ENCODE results near the gene GPR35. TPM values are rescaled to one million over a fixed set of nuclear protein-coding genes. Genes with fewer than 3 reads are reported as not detected.

The GPR35 gene
- total and polyA plus RNA-seq, 2 of the 13 experiments (the other 11 are each of a cell fraction or from before 2014, with no cell fraction given): 27.1 to 44.2 TPM

- in situ Hi-C loops (cut with HindIII; ENCODE audit: extremely low pct_ligation_motif_present, low pct_unique_long_range_greater_than_20kb): no loop called here
- Histone ChIP-seq H3K79me2 (ENCODE audit: insufficient read depth, low read length) (peaks cover 34% of the 10 kb centered on the region), H3K4me3 (replicated peaks in 1 of 3; ENCODE audit: insufficient read depth in 1 of 3, low read depth in 2 of 3, low read length in 3 of 3) (no peak overlapping the region), H3K4me2 (ENCODE audit: low read depth, low read length) (no peak overlapping the region), H4K20me1 (ENCODE audit: insufficient read depth, low read length) (0 out of 2 replicates have a peak, but pooled peaks cover 3% of the 10 kb centered on the region), H3K27me3 (ENCODE audit: control insufficient read depth in 1 of 2, insufficient read depth in 2 of 2, low read length in 2 of 2) (no peaks in the 10 kb centered on the region), H3K36me3 (replicated peaks in 1 of 2; ENCODE audit: control insufficient read depth in 1 of 2, insufficient read depth in 2 of 2, low read length in 2 of 2) (peaks cover 22 to 36% of the 10 kb centered on the region in 2 experiments), H3K4me1 (ENCODE audit: insufficient read depth, low read length) (peaks cover 37% of the 10 kb centered on the region), H3K9me3 (ENCODE audit: low read length) (no peaks in the 10 kb centered on the region), H3K9ac (ENCODE audit: insufficient read depth, low read depth, low read length) (no peak overlapping the region), H2AFZ (ENCODE audit: low read length) (no peak overlapping the region), H3K27ac (ENCODE audit: extremely low read length, insufficient read depth, low read length) (no peak overlapping the region)
- ChIA-PET CTCF (ENCODE audit: low intra/inter-chr PET ratio, low total read pairs) (no interaction called here), POLR2A (no interaction called here)
- TF ChIP-seq AGO2 (optimal IDR thresholded peaks at IDR 0.05; ENCODE audit: low read depth, low read length) (peak; percentile 49), ZC3H13 (CRISPR knock-in tag; IDR thresholded peaks at IDR 0.05) (no peak), ZNF44 (CRISPR knock-in tag; IDR thresholded peaks at IDR 0.05) (no peak), HNRNPL (IDR thresholded peaks at IDR 0.05; ENCODE audit: low read depth, low read length) (no peak), ZNF746 (CRISPR knock-in tag; IDR thresholded peaks at IDR 0.05) (no peak), ZNF260 (CRISPR knock-in tag; IDR thresholded peaks at IDR 0.05; ENCODE audit: borderline replicate concordance, low read depth) (no peak), RBFOX2 (IDR thresholded peaks at IDR 0.05; ENCODE audit: low read depth, low read length) (0 out of 2 replicates have a peak, but pooled peaks have one; percentile 19), ZNF441 (CRISPR knock-in tag; IDR thresholded peaks at IDR 0.05; ENCODE audit: borderline replicate concordance) (no peak), ETV5 (CRISPR knock-in tag; IDR thresholded peaks at IDR 0.05; ENCODE audit: borderline replicate concordance) (no peak)
- FAIRE-seq (no peak), ATAC-seq (no peak), DNase-seq (ENCODE audit: low spot score) (no peak)
- 97% methylated on average over 13 of the region's 13 CpGs for WGBS (ENCODE audit: low lambda C conversion rate)
- intact Hi-C loops (cut with micrococcal nuclease; ENCODE audit: unreplicated experiment): no loop called here
- BruUV-seq (replicated peaks): no TSS peak
These were observed 33.5 kb upstream of the GPR35 start for GRCh38 chr2:240591784-240592183.

GRCh38 chr2:240593026-240593702 lies 32.1 kb upstream of the GPR35 start:
- POLR2A ChIA-PET: no interaction called here
- no peaks in the 10 kb centered on the region for H3K9me3 ChIP-seq (ENCODE audit: low read length)
- in situ Hi-C loops (cut with HindIII; ENCODE audit: extremely low pct_ligation_motif_present, low pct_unique_long_range_greater_than_20kb) (no loop called here), intact Hi-C loops (cut with micrococcal nuclease; ENCODE audit: unreplicated experiment) (no loop called here)
- DNase-seq (ENCODE audit: low spot score): no peak
- peaks cover 42% of the 10 kb centered on the region for H3K4me1 ChIP-seq (ENCODE audit: insufficient read depth, low read length)
- WGBS (ENCODE audit: low lambda C conversion rate): 96% methylated on average over 11 of the region's 20 CpGs
- H3K27ac ChIP-seq (ENCODE audit: extremely low read length, insufficient read depth, low read length): no peak overlapping the region
- H3K27me3 ChIP-seq (ENCODE audit: control insufficient read depth in 1 of 2, insufficient read depth in 2 of 2, low read length in 2 of 2): no peaks in the 10 kb centered on the region
- no peak overlapping the region for H3K4me2 ChIP-seq (ENCODE audit: low read depth, low read length)
- H3K4me3 ChIP-seq (replicated peaks in 1 of 3; ENCODE audit: insufficient read depth in 1 of 3, low read depth in 2 of 3, low read length in 3 of 3): no peak overlapping the region
- H3K36me3 ChIP-seq (replicated peaks in 1 of 2; ENCODE audit: control insufficient read depth in 1 of 2, insufficient read depth in 2 of 2, low read length in 2 of 2): peaks cover 25 to 40% of the 10 kb centered on the region in 2 experiments
- CTCF ChIA-PET (ENCODE audit: low intra/inter-chr PET ratio, low total read pairs): no interaction called here
- ATAC-seq: no peak
- H2AFZ ChIP-seq (ENCODE audit: low read length): no peak overlapping the region
- no TSS peak for BruUV-seq (replicated peaks)
- no peak for FAIRE-seq
- H3K79me2 ChIP-seq (ENCODE audit: insufficient read depth, low read length): peaks cover 20% of the 10 kb centered on the region
- H4K20me1 ChIP-seq (ENCODE audit: insufficient read depth, low read length): no peaks in the 10 kb centered on the region
- H3K9ac ChIP-seq (ENCODE audit: insufficient read depth, low read depth, low read length): no peak overlapping the region
- no peak for TF ChIP-seq PPARG (CRISPR knock-in tag; conservative IDR thresholded peaks at IDR 0.05)
- no peak for TF ChIP-seq ZFP37 (CRISPR knock-in tag; IDR thresholded peaks at IDR 0.05; ENCODE audit: borderline replicate concordance)
- TF ChIP-seq ASH2L (IDR thresholded peaks at IDR 0.05; ENCODE audit: insufficient read length, low read depth, low read length): no peak
- no peak for TF ChIP-seq ZNF225 (CRISPR knock-in tag; IDR thresholded peaks at IDR 0.05)
- TF ChIP-seq ZBTB42 (CRISPR knock-in tag; IDR thresholded peaks at IDR 0.05): no peak
- no peak for TF ChIP-seq NCOR1 (IDR thresholded peaks at IDR 0.05; ENCODE audit: borderline replicate concordance, low read length)
- TF ChIP-seq ZNF614 (CRISPR knock-in tag; IDR thresholded peaks at IDR 0.05; ENCODE audit: borderline replicate concordance): no peak
- no peak for TF ChIP-seq PCBP2 (optimal IDR thresholded peaks at IDR 0.05; ENCODE audit: low read depth, low read length, poor library complexity, severe bottlenecking)
- TF ChIP-seq ZNF597 (CRISPR knock-in tag; IDR thresholded peaks at IDR 0.05): no peak
